Measurements from ENCODE around the gene SLC24A3.

- no peak for TF ChIP-seq CTCF (IDR thresholded peaks at IDR 0.05)
- TF ChIP-seq EP300 (IDR thresholded peaks at IDR 0.05) = no peak
Measured at GRCh38 chr20:19453410-19453809, 241.0 kb downstream of the SLC24A3 start.
